Purkinje cell (primary cell): ENCODE measurements around the gene TMEM201. TPM values are rescaled to one million over a fixed set of nuclear protein-coding genes. Genes with fewer than 3 reads are reported as not detected.

Experiments
- polyA plus RNA-seq: library from polyadenylated mRNA; unstranded; fragments of >200 nt; fragmentation: Nextera tagmentation; gene quantifications from 2 replicates; pipeline ENCODE4 v1.2.1, GENCODE V29; 2014

TMEM201 gene
- polyA plus RNA-seq = 0.06 and 0.54 TPM in 2 replicates

GRCh38 chr1:9588551-9589143, at the start of gene TMEM201:
TSS of gene TMEM201 (plus strand) at chr1:9588911. CDS start at chr1:9588931, 20 bp downstream.

GRCh38 chr1:9539165-9539828, 49.4 kb upstream of the TMEM201 start, which contains the start of gene SLC25A33:
TSS of gene SLC25A33 (plus strand) at chr1:9539465. CDS start at chr1:9539692, 227 bp downstream.

GRCh38 chr1:9651565-9652378, 63.1 kb downstream of the TMEM201 start, which contains the start of gene PIK3CD:
TSS of gene PIK3CD (plus strand) at chr1:9651731. CDS start at chr1:9710456, 58,725 bp downstream.

Other genes starting within 250 kb of the TMEM201 start
- gene SLC25A33, start 49.4 kb upstream of the TMEM201 start, polyA plus RNA-seq = 4.4 and 6.6 TPM in 2 replicates
- 0.34 and 1.4 TPM in 2 replicates for gene PIK3CD, start 62.8 kb downstream of the TMEM201 start, polyA plus RNA-seq
- 18.9 and 81.3 TPM in 2 replicates for gene CLSTN1, start 235.1 kb downstream of the TMEM201 start, polyA plus RNA-seq